AG10803 (cell line): Measurements from ENCODE around the gene MMS22L.

ENCODE experiments used
- DNase-seq: peaks from one replicate; pipeline ENCODE4 v3.0.0; 2010; ENCODE audit warnings: low read depth
- H3K4me3 ChIP-seq: 2 replicates; pipeline ENCODE4 v1.5.1; 2011; ENCODE audit warnings: mild to moderate bottlenecking, low read length, control low read depth
- TF ChIP-seq, protein P1 (sequence below): conservative IDR thresholded peaks from 2 replicates; pipeline ENCODE4 v1.5.1; 2011; ENCODE audit warnings: mild to moderate bottlenecking, low read length, control low read depth, inconsistent platforms

MMS22L gene

DNA sequence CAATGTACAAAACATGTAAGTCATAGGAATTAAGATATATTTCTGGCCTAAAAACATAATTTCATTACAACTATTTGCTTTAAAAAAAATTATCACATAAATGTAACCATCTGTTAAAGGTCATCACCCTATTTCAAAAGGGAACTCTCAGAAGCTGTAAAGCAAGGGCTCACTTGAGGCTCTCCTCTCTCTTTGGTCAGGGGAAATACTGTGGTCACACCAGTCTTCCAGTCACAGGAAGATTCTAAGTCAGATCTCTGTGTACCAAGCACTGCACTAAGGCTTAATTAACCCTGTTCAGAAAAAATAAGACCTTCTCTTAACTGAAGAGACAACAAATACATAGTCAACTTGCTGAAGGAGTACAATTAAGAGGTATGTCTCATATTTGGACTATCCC, 75.6 kb downstream of the MMS22L start:
- no peak for DNase-seq
- no peak overlapping the region for H3K4me3 ChIP-seq
- TF ChIP-seq, protein P1, sequence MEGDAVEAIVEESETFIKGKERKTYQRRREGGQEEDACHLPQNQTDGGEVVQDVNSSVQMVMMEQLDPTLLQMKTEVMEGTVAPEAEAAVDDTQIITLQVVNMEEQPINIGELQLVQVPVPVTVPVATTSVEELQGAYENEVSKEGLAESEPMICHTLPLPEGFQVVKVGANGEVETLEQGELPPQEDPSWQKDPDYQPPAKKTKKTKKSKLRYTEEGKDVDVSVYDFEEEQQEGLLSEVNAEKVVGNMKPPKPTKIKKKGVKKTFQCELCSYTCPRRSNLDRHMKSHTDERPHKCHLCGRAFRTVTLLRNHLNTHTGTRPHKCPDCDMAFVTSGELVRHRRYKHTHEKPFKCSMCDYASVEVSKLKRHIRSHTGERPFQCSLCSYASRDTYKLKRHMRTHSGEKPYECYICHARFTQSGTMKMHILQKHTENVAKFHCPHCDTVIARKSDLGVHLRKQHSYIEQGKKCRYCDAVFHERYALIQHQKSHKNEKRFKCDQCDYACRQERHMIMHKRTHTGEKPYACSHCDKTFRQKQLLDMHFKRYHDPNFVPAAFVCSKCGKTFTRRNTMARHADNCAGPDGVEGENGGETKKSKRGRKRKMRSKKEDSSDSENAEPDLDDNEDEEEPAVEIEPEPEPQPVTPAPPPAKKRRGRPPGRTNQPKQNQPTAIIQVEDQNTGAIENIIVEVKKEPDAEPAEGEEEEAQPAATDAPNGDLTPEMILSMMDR, result no peak

DNA sequence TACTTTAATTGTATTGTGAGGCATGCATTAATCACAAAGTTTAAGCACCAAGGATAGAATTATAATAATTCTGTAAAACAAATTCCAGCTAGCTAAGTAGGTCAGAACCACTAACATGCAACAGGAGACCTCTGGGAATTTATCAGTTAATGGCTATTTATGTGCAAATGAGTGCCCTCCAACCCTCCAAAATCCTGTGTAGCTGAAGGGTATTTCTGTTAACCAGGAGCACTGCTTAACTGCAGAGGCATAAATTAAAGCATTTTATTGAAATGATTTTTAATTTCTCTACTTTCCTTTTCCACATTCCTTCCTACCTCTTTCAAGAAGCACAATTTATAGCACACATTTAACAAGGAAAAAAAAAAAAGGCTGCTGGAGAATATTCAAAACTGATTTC, 77.0 kb downstream of the MMS22L start:
- H3K4me3 ChIP-seq, result no peak overlapping the region
- TF ChIP-seq, protein P1, result no peak
- no peak for DNase-seq

DNA sequence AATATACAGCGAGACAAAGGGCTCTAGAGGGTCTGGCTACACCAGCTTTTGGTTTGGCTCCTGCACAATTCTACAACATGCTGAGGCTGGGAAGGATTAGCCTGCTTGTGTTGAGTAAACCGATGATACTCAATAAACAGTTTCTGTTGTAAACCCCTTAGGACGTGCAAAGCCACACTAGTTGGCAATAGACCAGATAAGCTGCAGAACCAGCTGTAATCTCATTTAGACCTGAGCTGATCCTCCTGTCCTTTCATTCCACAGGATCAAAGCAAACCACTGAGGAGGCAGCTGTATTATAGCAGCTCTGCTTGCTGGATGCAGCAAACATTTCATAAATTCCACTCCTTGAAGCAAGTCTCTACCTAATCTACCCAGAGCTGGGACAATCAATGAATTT, 79.7 kb downstream of the MMS22L start:
- no peak overlapping the region for H3K4me3 ChIP-seq
- DNase-seq, result peak; percentile 8
- TF ChIP-seq, protein P1, result no peak

DNA sequence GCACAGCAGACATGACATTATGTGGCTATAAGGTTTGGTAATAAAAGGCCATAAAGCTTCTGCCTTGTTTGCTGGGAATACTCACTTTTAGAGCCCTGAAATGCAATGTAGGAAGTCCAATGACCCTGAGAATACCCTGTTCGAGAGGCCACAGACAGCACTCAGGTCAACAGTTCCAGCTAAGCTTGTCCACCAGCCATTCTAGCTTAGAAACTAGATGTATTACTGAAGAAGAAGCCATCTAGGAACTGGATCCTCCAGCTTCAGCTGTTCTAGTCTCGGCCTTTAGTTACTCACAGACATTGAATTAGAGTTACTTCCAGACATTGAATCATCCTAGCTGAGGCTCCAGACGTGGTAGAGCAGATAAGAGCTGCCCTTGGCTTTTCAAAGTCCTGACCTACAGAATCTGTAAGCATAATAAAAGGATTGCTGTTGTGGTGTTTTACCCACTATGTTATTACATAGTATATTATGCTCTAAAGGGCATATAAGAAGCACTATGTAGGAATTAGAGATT, 84.9 kb downstream of the MMS22L start:
- no peak overlapping the region for H3K4me3 ChIP-seq
- TF ChIP-seq, protein P1, result no peak
- DNase-seq, result no peak

DNA sequence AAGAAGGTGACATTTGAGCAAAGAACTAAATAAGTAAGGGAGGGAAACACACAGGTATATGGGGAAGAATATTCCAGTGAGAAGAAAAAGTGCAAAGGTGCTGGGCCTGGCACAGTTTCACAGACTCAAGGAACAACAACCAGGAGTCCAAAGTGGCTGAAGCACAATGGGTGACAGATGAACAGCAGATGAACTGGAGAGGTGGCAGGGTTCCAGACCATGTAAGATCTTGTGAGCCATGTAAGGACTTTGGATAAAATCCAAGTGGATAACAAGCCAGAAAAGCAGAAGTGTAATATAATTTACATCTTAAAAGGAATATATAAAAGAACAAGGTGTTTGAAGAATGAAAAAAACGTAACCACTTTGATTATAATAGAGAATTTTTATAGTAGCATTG, 87.9 kb downstream of the MMS22L start:
- DNase-seq, result peak; percentile 56
- H3K4me3 ChIP-seq, result no peak overlapping the region
- TF ChIP-seq, protein P1, result no peak

DNA sequence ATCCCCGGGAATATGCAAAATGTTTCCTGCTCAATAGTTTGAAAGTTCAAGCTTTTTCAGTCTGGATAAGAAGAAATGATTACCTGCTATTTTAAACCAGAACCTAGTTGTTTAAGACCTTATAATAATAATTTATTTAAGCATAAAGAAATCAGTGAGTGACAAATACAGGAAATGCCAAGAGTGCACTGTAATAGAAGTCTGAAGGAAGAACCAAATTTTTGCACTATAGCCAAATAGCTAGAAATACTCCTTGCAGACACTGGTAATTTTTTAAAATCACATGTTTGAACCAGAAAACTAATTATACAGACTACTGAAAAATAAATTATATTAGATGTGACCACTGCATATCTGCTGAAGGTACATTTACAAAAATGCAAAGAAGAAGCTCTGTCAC, 93.2 kb downstream of the MMS22L start:
- no peak overlapping the region for H3K4me3 ChIP-seq
- DNase-seq, result peak; percentile 66
- TF ChIP-seq, protein P1, result no peak

DNA sequence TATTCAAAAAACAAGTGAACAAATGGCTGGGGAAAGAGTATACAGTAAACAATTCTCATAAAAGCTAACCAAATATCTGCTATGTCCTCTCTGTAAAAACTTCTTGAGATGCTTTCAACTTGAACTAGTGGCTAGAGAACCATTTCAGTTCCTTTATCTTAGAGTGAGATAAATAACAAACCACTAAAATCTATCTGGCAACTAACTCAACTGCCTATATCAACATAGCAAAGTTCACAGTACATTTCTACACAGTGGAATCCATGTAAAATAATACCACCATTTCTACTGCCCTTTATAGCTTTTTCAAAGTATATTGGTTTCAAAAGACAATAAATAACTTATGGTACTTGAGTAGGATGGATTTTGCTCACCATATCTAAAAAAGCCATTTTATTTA, 95.1 kb downstream of the MMS22L start:
- H3K4me3 ChIP-seq, result no peak overlapping the region
- TF ChIP-seq, protein P1, result no peak
- DNase-seq, result no peak
